GM12874 (cell line): ENCODE measurements around the gene GNL3.

Experiments used
- TF ChIP-seq, protein P1 (sequence below): IDR thresholded peaks from 2 replicates; pipeline ENCODE4 v1.5.1; 2011; ENCODE audit warnings: low read depth, mild to moderate bottlenecking, control low read depth, low read length, moderate library complexity; ENCODE audit not compliant: insufficient read depth

GNL3 gene

GRCh38 chr3:52655895-52656294, 29.9 kb upstream of the GNL3 start:
- TF ChIP-seq, protein P1, sequence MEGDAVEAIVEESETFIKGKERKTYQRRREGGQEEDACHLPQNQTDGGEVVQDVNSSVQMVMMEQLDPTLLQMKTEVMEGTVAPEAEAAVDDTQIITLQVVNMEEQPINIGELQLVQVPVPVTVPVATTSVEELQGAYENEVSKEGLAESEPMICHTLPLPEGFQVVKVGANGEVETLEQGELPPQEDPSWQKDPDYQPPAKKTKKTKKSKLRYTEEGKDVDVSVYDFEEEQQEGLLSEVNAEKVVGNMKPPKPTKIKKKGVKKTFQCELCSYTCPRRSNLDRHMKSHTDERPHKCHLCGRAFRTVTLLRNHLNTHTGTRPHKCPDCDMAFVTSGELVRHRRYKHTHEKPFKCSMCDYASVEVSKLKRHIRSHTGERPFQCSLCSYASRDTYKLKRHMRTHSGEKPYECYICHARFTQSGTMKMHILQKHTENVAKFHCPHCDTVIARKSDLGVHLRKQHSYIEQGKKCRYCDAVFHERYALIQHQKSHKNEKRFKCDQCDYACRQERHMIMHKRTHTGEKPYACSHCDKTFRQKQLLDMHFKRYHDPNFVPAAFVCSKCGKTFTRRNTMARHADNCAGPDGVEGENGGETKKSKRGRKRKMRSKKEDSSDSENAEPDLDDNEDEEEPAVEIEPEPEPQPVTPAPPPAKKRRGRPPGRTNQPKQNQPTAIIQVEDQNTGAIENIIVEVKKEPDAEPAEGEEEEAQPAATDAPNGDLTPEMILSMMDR, result no peak

DNA sequence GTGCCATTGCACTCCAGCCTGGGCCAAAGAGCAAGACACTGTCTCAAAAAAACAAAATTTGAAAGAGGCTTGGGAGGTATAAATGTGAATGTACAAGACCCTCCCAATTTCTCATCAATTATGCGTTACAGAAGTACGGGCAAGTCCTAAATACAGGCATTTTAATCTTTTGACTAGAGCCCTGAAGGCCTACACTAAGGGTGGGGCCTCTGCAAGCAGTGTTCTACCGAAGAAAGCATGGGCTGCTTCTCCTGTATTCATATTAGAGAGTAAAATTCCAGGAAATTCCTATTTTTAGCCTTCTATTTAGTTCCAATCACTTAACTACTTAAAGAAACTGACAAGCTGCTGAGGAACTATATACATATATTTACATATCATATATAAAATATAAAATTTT, 25.8 kb upstream of the GNL3 start:
- TF ChIP-seq, protein P1, result no peak

GRCh38 chr3:52663098-52663497, 22.7 kb upstream of the GNL3 start:
- TF ChIP-seq, protein P1, result no peak

- TF ChIP-seq, protein P1, result no peak
Measured at GRCh38 chr3:52670621-52671521, 15.0 kb upstream of the GNL3 start.

DNA sequence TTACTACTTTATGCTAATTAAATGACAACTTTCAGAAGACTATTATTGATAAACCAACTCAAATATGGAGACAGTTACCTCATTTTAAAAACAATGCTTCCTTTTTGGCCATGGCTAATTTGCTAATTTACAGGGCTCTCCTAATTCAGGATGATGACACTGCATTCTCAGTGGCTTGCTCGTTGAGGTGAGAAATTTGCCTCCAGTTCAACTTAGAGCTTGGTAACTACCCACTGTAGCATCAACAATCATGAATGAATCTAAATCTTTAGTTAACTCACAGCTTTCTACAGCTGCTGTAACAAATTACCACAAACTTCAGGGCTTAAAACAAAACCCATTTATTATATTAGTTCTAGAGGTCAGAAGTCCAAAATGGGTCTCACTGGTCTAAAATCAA, 14.2 kb upstream of the GNL3 start:
- TF ChIP-seq, protein P1, result no peak

GRCh38 chr3:52678265-52679198, 7.3 kb upstream of the GNL3 start:
- TF ChIP-seq, protein P1, result no peak

DNA sequence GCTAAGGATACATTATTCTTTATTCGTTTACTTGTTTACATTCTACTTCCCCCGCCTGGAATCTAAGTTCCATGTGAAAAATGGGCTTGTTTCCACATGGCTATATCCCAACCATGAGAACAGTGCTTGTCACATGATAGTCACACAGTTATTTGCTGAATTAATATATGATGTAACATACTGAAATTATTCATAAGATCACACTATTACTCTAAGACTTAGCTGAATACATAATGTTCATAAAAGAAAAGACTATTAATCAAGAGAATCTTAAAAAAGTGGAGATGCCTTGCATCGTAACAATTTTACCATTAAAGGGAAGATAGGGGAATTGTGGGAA, 6.7 kb upstream of the GNL3 start:
- TF ChIP-seq, protein P1, result no peak
